ENCODE measurements around the gene TANC1.

The TANC1 gene

GRCh38 chr2:159175927-159176326, 207.5 kb downstream of the TANC1 start:
- H3K27me3 ChIP-seq = no peaks in the 10 kb centered on the region
- H3K27ac ChIP-seq = no peak overlapping the region
- H3K36me3 ChIP-seq = no peaks in the 10 kb centered on the region
- H3K4me3 ChIP-seq (ENCODE audit: low read depth in 1 of 2, low read length in 1 of 2) = no peak overlapping the region
- no peaks in the 10 kb centered on the region for H3K4me1 ChIP-seq (ENCODE audit: control insufficient read depth in 1 of 2, insufficient read depth in 1 of 2, low read depth in 1 of 2, low read length in 1 of 2)
- no peaks in the 10 kb centered on the region for H3K9me3 ChIP-seq
- TF ChIP-seq, protein P1, sequence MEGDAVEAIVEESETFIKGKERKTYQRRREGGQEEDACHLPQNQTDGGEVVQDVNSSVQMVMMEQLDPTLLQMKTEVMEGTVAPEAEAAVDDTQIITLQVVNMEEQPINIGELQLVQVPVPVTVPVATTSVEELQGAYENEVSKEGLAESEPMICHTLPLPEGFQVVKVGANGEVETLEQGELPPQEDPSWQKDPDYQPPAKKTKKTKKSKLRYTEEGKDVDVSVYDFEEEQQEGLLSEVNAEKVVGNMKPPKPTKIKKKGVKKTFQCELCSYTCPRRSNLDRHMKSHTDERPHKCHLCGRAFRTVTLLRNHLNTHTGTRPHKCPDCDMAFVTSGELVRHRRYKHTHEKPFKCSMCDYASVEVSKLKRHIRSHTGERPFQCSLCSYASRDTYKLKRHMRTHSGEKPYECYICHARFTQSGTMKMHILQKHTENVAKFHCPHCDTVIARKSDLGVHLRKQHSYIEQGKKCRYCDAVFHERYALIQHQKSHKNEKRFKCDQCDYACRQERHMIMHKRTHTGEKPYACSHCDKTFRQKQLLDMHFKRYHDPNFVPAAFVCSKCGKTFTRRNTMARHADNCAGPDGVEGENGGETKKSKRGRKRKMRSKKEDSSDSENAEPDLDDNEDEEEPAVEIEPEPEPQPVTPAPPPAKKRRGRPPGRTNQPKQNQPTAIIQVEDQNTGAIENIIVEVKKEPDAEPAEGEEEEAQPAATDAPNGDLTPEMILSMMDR (IDR thresholded peaks at IDR 0.05) = no peak

GRCh38 chr2:159176555-159176954, 208.1 kb downstream of the TANC1 start:
- no peak overlapping the region for H3K27ac ChIP-seq
- no peaks in the 10 kb centered on the region for H3K4me1 ChIP-seq (ENCODE audit: control insufficient read depth in 1 of 2, insufficient read depth in 1 of 2, low read depth in 1 of 2, low read length in 1 of 2)
- H3K9me3 ChIP-seq = no peaks in the 10 kb centered on the region
- H3K36me3 ChIP-seq = no peaks in the 10 kb centered on the region
- TF ChIP-seq, protein P1 (IDR thresholded peaks at IDR 0.05) = no peak
- no peaks in the 10 kb centered on the region for H3K27me3 ChIP-seq
- no peak overlapping the region for H3K4me3 ChIP-seq (ENCODE audit: low read depth in 1 of 2, low read length in 1 of 2)

DNA sequence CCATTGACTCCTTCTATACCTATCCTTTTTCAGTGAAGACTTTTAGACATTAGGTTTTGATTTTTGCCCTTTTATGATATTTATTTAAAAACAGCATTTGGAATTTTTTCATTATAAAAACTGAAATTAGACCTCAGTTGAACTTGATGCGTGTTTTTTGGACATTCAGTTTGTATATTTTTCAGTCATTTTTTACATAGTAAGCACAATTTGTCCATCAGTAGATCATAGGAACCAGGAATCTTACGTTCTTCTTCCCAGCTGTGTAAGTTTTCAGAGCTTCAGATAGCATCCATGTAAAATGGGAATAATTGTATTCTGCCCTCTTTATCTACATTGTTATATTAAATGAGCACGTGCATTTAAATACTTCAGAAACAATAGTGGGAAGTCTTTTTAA, 208.9 kb downstream of the TANC1 start:
- Histone ChIP-seq H3K27me3 (no peaks in the 10 kb centered on the region), H3K4me1 (ENCODE audit: control insufficient read depth in 1 of 2, insufficient read depth in 1 of 2, low read depth in 1 of 2, low read length in 1 of 2) (no peaks in the 10 kb centered on the region), H3K27ac (no peak overlapping the region), H3K4me3 (ENCODE audit: low read depth in 1 of 2, low read length in 1 of 2) (no peak overlapping the region), H3K36me3 (no peaks in the 10 kb centered on the region), H3K9me3 (no peaks in the 10 kb centered on the region)
- TF ChIP-seq, protein P1 (IDR thresholded peaks at IDR 0.05) = no peak

DNA sequence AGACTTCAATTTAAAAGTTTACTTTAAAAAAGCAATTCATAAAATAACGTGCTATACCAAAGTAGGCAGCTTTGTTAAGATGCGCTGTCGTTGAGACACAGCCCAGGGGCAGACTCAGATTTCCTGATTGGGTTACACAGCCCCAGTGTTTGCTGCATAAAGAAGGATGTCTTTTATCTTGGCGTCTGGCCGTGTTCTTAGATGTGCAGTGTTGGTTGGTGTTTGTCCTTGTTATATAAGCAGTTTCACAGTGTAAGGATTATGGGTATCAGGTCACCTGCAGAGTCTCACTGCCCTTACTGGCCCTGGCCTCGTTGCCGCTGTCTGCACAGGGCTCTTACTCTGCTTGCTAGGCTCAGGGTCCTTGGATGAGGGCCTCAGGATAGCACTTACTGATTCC, 209.5 kb downstream of the TANC1 start:
- no peak overlapping the region for H3K4me3 ChIP-seq (ENCODE audit: low read depth in 1 of 2, low read length in 1 of 2)
- H3K27me3 ChIP-seq = no peaks in the 10 kb centered on the region
- no peaks in the 10 kb centered on the region for H3K36me3 ChIP-seq
- TF ChIP-seq, protein P1 (IDR thresholded peaks at IDR 0.05) = no peak
- H3K9me3 ChIP-seq = no peaks in the 10 kb centered on the region
- H3K27ac ChIP-seq = no peak overlapping the region
- no peaks in the 10 kb centered on the region for H3K4me1 ChIP-seq (ENCODE audit: control insufficient read depth in 1 of 2, insufficient read depth in 1 of 2, low read depth in 1 of 2, low read length in 1 of 2)

DNA sequence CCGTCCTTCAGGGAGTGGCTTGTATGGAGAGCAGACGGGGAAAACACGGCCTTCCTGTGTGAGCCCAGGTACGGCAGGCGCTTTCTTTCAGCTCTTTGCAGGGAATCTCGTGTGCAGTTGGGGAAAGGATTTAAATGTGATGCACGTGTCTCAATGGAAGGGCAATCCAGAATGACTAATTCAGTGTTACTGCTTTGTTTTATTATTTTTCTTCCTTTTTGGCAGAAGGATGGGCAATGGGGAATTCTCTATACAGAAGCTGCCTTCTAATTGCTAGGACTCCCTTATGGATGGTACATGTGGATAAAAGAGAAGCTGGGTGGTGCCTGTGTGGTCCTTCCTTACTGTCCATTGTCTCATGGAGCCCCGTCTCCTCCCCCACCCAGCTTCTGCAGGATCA, 210.7 kb downstream of the TANC1 start:
- H3K9me3 ChIP-seq = no peaks in the 10 kb centered on the region
- H3K4me1 ChIP-seq (ENCODE audit: control insufficient read depth in 1 of 2, insufficient read depth in 1 of 2, low read depth in 1 of 2, low read length in 1 of 2) = no peaks in the 10 kb centered on the region
- H3K4me3 ChIP-seq (ENCODE audit: low read depth in 1 of 2, low read length in 1 of 2) = no peak overlapping the region
- TF ChIP-seq, protein P1 (IDR thresholded peaks at IDR 0.05) = no peak
- H3K27ac ChIP-seq = no peak overlapping the region
- H3K36me3 ChIP-seq = no peaks in the 10 kb centered on the region
- H3K27me3 ChIP-seq = no peaks in the 10 kb centered on the region

DNA sequence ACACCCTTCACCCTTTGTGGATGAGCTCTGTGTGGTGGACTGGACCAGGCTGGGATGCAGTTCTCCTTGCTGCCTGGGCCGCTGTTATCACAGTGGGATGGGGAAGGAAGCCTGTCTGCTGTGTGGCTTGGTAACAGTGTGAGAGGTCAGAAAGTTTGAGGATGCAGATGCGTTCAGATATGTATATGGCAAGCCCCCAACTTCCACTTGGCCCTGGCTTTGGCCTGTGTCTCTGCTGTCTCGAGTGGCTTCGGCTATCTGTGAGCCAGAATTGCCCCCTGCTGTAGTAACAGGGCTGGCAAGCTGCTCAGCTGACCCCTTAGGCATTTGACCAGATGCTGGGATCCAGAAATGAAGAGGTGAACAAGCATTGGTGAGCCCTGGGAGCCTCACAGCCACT, 211.3 kb downstream of the TANC1 start:
- no peaks in the 10 kb centered on the region for H3K36me3 ChIP-seq
- H3K27me3 ChIP-seq = no peaks in the 10 kb centered on the region
- TF ChIP-seq, protein P1 (IDR thresholded peaks at IDR 0.05) = no peak
- no peaks in the 10 kb centered on the region for H3K4me1 ChIP-seq (ENCODE audit: control insufficient read depth in 1 of 2, insufficient read depth in 1 of 2, low read depth in 1 of 2, low read length in 1 of 2)
- H3K4me3 ChIP-seq (ENCODE audit: low read depth in 1 of 2, low read length in 1 of 2) = no peak overlapping the region
- no peaks in the 10 kb centered on the region for H3K9me3 ChIP-seq
- H3K27ac ChIP-seq = no peak overlapping the region
